ENCODE data around the gene CALHM5.
A peak's percentile ranks its signal among the peaks of the same experiment; 100 is the strongest.

Gene CALHM5

DNA sequence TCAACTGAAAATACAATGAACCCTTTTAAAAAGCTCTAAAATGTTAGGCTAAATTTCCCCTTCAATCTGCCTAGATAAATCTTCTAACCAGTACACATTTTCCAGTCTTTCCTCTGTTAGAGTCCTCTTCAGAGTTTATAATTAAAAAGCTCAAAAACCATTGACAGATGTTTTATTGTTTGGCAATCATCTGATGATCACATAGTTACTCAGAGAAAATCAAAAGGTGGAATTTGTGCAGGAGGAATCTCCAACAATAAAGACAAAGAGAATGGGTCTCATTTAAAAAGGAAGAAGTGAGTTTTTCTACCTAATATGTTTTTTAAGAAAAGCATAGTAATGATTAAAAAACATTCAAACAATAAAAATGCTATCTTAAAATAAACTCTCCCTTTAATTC, 31.0 kb downstream of the CALHM5 start:
- TF ChIP-seq, protein P1, sequence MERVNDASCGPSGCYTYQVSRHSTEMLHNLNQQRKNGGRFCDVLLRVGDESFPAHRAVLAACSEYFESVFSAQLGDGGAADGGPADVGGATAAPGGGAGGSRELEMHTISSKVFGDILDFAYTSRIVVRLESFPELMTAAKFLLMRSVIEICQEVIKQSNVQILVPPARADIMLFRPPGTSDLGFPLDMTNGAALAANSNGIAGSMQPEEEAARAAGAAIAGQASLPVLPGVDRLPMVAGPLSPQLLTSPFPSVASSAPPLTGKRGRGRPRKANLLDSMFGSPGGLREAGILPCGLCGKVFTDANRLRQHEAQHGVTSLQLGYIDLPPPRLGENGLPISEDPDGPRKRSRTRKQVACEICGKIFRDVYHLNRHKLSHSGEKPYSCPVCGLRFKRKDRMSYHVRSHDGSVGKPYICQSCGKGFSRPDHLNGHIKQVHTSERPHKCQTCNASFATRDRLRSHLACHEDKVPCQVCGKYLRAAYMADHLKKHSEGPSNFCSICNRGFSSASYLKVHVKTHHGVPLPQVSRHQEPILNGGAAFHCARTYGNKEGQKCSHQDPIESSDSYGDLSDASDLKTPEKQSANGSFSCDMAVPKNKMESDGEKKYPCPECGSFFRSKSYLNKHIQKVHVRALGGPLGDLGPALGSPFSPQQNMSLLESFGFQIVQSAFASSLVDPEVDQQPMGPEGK (CRISPR knock-in tag; IDR thresholded peaks at IDR 0.05; ENCODE audit: borderline replicate concordance) = no peak
- no peak for TF ChIP-seq ZFP30 (CRISPR knock-in tag; IDR thresholded peaks at IDR 0.05)
- TF ChIP-seq ZFP3 (CRISPR knock-in tag; IDR thresholded peaks at IDR 0.05) = no peak
- no peak for TF ChIP-seq GLIS3 (CRISPR knock-in tag; IDR thresholded peaks at IDR 0.05)
- no peak for TF ChIP-seq ARNTL (CRISPR knock-in tag; IDR thresholded peaks at IDR 0.05; ENCODE audit: borderline replicate concordance, low read depth)
- TF ChIP-seq ESRRG (CRISPR knock-in tag; IDR thresholded peaks at IDR 0.05) = no peak
- TF ChIP-seq ZC3H10 (CRISPR knock-in tag; IDR thresholded peaks at IDR 0.05) = no peak
- no peak for TF ChIP-seq OSR1 (CRISPR knock-in tag; IDR thresholded peaks at IDR 0.05)
- TF ChIP-seq ZNF565 (CRISPR knock-in tag; conservative IDR thresholded peaks at IDR 0.05; ENCODE audit: low read depth) = no peak
- TF ChIP-seq BACH2 (CRISPR knock-in tag; IDR thresholded peaks at IDR 0.05; ENCODE audit: borderline replicate concordance) = no peak
- ATAC-seq = no peak

DNA sequence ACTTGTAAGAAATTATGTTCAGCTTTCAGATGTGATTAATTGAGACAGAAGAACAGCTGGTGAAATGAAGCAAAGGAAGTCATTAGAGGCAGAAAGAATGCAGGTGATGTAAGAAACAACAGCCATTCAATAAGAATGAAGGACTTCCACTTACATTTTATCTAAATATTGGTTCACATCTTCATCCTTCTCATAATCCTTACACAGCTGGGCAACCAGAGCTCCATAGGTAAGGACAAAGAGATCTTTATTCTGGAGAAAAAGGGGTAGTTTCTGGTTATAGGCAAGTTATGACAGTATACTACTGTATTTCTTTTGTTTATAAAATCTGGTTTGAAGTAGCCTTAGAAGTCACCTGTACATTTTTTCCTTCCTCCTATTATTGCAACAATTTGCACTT, 31.7 kb downstream of the CALHM5 start:
- ATAC-seq = no peak
- TF ChIP-seq ZNF565 (CRISPR knock-in tag; conservative IDR thresholded peaks at IDR 0.05; ENCODE audit: low read depth) = no peak
- TF ChIP-seq RARB (CRISPR knock-in tag; IDR thresholded peaks at IDR 0.05) = no peak
- TF ChIP-seq ZNF8 (CRISPR knock-in tag; IDR thresholded peaks at IDR 0.05) = no peak
- TF ChIP-seq ZFP3 (CRISPR knock-in tag; IDR thresholded peaks at IDR 0.05) = no peak
- no peak for TF ChIP-seq OSR1 (CRISPR knock-in tag; IDR thresholded peaks at IDR 0.05)
- no peak for TF ChIP-seq CSDC2 (CRISPR knock-in tag; IDR thresholded peaks at IDR 0.05)
- no peak for TF ChIP-seq PPARA (CRISPR knock-in tag; IDR thresholded peaks at IDR 0.05; ENCODE audit: borderline replicate concordance)
- no peak for TF ChIP-seq GLIS3 (CRISPR knock-in tag; IDR thresholded peaks at IDR 0.05)
- TF ChIP-seq, protein P1 (CRISPR knock-in tag; IDR thresholded peaks at IDR 0.05; ENCODE audit: borderline replicate concordance) = no peak
- TF ChIP-seq ZNF70 (CRISPR knock-in tag; IDR thresholded peaks at IDR 0.05) = no peak
- no peak for TF ChIP-seq BACH2 (CRISPR knock-in tag; IDR thresholded peaks at IDR 0.05; ENCODE audit: borderline replicate concordance)
- TF ChIP-seq, protein P2, sequence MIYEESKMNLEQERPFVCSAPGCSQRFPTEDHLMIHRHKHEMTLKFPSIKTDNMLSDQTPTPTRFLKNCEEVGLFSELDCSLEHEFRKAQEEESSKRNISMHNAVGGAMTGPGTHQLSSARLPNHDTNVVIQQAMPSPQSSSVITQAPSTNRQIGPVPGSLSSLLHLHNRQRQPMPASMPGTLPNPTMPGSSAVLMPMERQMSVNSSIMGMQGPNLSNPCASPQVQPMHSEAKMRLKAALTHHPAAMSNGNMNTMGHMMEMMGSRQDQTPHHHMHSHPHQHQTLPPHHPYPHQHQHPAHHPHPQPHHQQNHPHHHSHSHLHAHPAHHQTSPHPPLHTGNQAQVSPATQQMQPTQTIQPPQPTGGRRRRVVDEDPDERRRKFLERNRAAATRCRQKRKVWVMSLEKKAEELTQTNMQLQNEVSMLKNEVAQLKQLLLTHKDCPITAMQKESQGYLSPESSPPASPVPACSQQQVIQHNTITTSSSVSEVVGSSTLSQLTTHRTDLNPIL (CRISPR knock-in tag; IDR thresholded peaks at IDR 0.05; ENCODE audit: low read depth) = no peak
- TF ChIP-seq, protein P3, sequence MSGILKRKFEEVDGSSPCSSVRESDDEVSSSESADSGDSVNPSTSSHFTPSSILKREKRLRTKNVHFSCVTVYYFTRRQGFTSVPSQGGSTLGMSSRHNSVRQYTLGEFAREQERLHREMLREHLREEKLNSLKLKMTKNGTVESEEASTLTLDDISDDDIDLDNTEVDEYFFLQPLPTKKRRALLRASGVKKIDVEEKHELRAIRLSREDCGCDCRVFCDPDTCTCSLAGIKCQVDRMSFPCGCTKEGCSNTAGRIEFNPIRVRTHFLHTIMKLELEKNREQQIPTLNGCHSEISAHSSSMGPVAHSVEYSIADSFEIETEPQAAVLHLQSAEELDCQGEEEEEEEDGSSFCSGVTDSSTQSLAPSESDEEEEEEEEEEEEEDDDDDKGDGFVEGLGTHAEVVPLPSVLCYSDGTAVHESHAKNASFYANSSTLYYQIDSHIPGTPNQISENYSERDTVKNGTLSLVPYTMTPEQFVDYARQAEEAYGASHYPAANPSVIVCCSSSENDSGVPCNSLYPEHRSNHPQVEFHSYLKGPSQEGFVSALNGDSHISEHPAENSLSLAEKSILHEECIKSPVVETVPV (CRISPR knock-in tag; IDR thresholded peaks at IDR 0.05) = no peak
- no peak for TF ChIP-seq ESRRG (CRISPR knock-in tag; IDR thresholded peaks at IDR 0.05)

DNA sequence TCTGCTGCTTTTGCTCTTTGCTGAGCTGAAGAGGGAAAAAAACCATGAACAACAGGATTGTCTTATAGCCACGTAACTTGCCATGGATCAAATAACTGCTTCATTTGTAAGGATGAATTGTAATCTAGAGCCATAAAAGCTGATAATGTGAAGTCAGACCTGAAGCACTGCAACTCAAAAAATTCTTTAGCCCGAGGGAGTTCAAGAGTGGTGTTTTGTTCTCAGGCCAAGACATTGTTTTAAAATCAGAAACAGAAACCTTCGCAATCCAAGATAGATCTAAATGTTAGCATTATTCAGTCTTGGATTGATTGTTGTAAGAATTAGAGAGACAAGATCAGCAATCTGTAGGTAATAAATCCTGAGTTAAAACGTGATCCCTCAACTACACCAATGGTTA, 34.2 kb downstream of the CALHM5 start, which contains the start of gene TRAPPC3L:
TRAPPC3L (minus strand) TSS at position 34 of the 400 bp plus-strand sequence. CDS start 170 bp downstream, outside the sequence.
- TF ChIP-seq ARNTL (CRISPR knock-in tag; IDR thresholded peaks at IDR 0.05; ENCODE audit: borderline replicate concordance, low read depth) (no peak), ESRRG (CRISPR knock-in tag; IDR thresholded peaks at IDR 0.05) (no peak), ISL1 (CRISPR knock-in tag; IDR thresholded peaks at IDR 0.05) (peak; percentile 66), TCF4 (CRISPR knock-in tag; IDR thresholded peaks at IDR 0.05; ENCODE audit: borderline replicate concordance) (no peak), ZFP3 (CRISPR knock-in tag; IDR thresholded peaks at IDR 0.05) (no peak)
- ATAC-seq = peak; percentile 57

DNA sequence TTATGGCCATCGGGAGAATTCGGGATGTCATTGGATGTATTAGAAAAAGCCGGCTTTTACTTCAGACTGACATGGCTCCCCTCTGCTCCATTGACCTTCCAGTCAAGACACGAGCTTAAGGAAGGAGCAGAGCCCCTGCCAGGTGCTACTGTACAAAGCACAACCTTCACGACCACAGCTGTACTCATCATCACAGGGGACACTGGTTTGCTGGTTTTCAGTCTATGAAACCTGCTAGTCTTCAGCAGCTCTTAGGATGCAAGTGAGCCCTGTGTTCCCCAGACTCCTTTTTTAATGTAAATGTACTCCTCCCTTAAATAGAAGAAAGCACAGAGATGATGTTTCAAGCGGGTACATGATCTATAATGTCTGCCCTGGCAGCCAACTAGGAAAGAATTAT, 35.9 kb downstream of the CALHM5 start:
- ATAC-seq = no peak
- TF ChIP-seq ISL1 (CRISPR knock-in tag; IDR thresholded peaks at IDR 0.05) (no peak), ZFP3 (CRISPR knock-in tag; IDR thresholded peaks at IDR 0.05) (no peak), ZNF8 (CRISPR knock-in tag; IDR thresholded peaks at IDR 0.05) (no peak), OSR1 (CRISPR knock-in tag; IDR thresholded peaks at IDR 0.05) (no peak), ZNF70 (CRISPR knock-in tag; IDR thresholded peaks at IDR 0.05) (no peak), ZFP30 (CRISPR knock-in tag; IDR thresholded peaks at IDR 0.05) (no peak), TCF4 (CRISPR knock-in tag; IDR thresholded peaks at IDR 0.05; ENCODE audit: borderline replicate concordance) (no peak)
- TF ChIP-seq, protein P4, sequence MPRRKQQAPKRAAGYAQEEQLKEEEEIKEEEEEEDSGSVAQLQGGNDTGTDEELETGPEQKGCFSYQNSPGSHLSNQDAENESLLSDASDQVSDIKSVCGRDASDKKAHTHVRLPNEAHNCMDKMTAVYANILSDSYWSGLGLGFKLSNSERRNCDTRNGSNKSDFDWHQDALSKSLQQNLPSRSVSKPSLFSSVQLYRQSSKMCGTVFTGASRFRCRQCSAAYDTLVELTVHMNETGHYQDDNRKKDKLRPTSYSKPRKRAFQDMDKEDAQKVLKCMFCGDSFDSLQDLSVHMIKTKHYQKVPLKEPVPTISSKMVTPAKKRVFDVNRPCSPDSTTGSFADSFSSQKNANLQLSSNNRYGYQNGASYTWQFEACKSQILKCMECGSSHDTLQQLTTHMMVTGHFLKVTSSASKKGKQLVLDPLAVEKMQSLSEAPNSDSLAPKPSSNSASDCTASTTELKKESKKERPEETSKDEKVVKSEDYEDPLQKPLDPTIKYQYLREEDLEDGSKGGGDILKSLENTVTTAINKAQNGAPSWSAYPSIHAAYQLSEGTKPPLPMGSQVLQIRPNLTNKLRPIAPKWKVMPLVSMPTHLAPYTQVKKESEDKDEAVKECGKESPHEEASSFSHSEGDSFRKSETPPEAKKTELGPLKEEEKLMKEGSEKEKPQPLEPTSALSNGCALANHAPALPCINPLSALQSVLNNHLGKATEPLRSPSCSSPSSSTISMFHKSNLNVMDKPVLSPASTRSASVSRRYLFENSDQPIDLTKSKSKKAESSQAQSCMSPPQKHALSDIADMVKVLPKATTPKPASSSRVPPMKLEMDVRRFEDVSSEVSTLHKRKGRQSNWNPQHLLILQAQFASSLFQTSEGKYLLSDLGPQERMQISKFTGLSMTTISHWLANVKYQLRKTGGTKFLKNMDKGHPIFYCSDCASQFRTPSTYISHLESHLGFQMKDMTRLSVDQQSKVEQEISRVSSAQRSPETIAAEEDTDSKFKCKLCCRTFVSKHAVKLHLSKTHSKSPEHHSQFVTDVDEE (CRISPR knock-in tag; IDR thresholded peaks at IDR 0.05) = no peak
- TF ChIP-seq, protein P1 (CRISPR knock-in tag; IDR thresholded peaks at IDR 0.05; ENCODE audit: borderline replicate concordance) = no peak
- TF ChIP-seq, protein P2 (CRISPR knock-in tag; IDR thresholded peaks at IDR 0.05; ENCODE audit: low read depth) = no peak

Data from SK-N-SH treated with all-trans-retinoic acid at 6 μM for 48 hours (cell line).